WTC11 (cell line): ENCODE data around the gene NEDD1. TPM values are rescaled to one million over a fixed set of nuclear protein-coding genes. Genes with fewer than 3 reads are reported as not detected.

Source experiments
- ATAC-seq: fragments of 200-7000 bp; cut with Tn5 transposase; 2 replicates; pipeline ENCODE4 v1.10.0; 2021; ENCODE audit warnings: mild to moderate bottlenecking, moderate library complexity
- CTCF ChIA-PET: fragments of 300-600 bp; sonication (Branson Sonifier 250); formaldehyde crosslinking; loops from one replicate; lab custom pipeline; 2021; ENCODE audit warnings: antibody characterized with exemption; lab: Charles Lee
- POLR2A ChIA-PET: fragments of 350-600 bp; sonication (Branson Sonifier 250); formaldehyde crosslinking; loops from one replicate; lab custom pipeline; 2021; ENCODE audit warnings: antibody characterized with exemption; lab: Charles Lee
- DNase-seq: peaks from one replicate; pipeline ENCODE4 v3.0.0; 2021; ENCODE audit warnings: low spot score
- H3K27ac Mint-ChIP-seq: 2 replicates; pipeline ENCODE4 v1.8.0; 2021; ENCODE audit warnings: mixed read lengths
- H3K27me3 Mint-ChIP-seq: 2 replicates; pipeline ENCODE4 v1.8.0; 2021; ENCODE audit warnings: low read depth, mild to moderate bottlenecking, moderate library complexity, mixed read lengths
- H3K36me3 Mint-ChIP-seq: 2 replicates; pipeline ENCODE4 v1.8.0; 2021; ENCODE audit warnings: mixed read lengths
- H3K4me1 Mint-ChIP-seq: 2 replicates; pipeline ENCODE4 v1.8.0; 2022; ENCODE audit warnings: mixed read lengths
- H3K4me3 Mint-ChIP-seq: 2 replicates; pipeline ENCODE4 v1.8.0; 2021; ENCODE audit warnings: mild to moderate bottlenecking, moderate library complexity, mixed read lengths
- H3K9me3 Mint-ChIP-seq: 2 replicates; pipeline ENCODE4 v1.8.0; 2021; ENCODE audit warnings: mixed read lengths
- CREB1 ChIP-seq: sonication (generic); formaldehyde crosslinking; IDR thresholded peaks from 2 replicates; pipeline ENCODE4 v1.8.0; 2023; ENCODE audit warnings: mild to moderate bottlenecking, missing genetic modification reagents
- ETV6 ChIP-seq: sonication (generic); formaldehyde crosslinking; IDR thresholded peaks from 2 replicates; pipeline ENCODE4 v1.8.1; 2022; ENCODE audit warnings: mild to moderate bottlenecking, missing genetic modification reagents
- FOXP1 ChIP-seq: sonication (generic); formaldehyde crosslinking; IDR thresholded peaks from 2 replicates; pipeline ENCODE4 v1.8.0; 2022; ENCODE audit warnings: missing genetic modification reagents, mild to moderate bottlenecking, moderate library complexity, borderline replicate concordance
- NFYB ChIP-seq: sonication (generic); formaldehyde crosslinking; conservative IDR thresholded peaks from 2 replicates; pipeline ENCODE4 v1.8.0; 2022; ENCODE audit warnings: low read depth, missing genetic modification reagents
- PRRX2 ChIP-seq: fragments of 250-450 bp; sonication (Bioruptor Pico); IDR thresholded peaks from 2 replicates; pipeline ENCODE4 v1.8.0; 2021; ENCODE audit warnings: mild to moderate bottlenecking
- RELA ChIP-seq: sonication (generic); formaldehyde crosslinking; IDR thresholded peaks from 2 replicates; pipeline ENCODE4 v1.8.1; 2022; ENCODE audit warnings: missing genetic modification reagents, mild to moderate bottlenecking, borderline replicate concordance
- ZBTB21 ChIP-seq: sonication (generic); formaldehyde crosslinking; IDR thresholded peaks from 2 replicates; pipeline ENCODE4 v1.8.1; 2023; ENCODE audit warnings: mild to moderate bottlenecking, missing genetic modification reagents, borderline replicate concordance
- total RNA-seq: library from RNA; stranded (reverse); gene quantifications from 3 replicates; pipeline ENCODE4 v1.2.3, GENCODE V29; 2021
- TF ChIP-seq, protein P1 (sequence below): fragments of 250-450 bp; sonication (Bioruptor Pico); IDR thresholded peaks from 2 replicates; pipeline ENCODE4 v1.9.0; 2021; ENCODE audit warnings: mild to moderate bottlenecking
- TF ChIP-seq, protein P2 (sequence below): sonication (generic); formaldehyde crosslinking; IDR thresholded peaks from 2 replicates; pipeline ENCODE4 v1.8.1; 2023; ENCODE audit warnings: mild to moderate bottlenecking, missing genetic modification reagents
- TF ChIP-seq, protein P3 (sequence below): sonication (generic); formaldehyde crosslinking; IDR thresholded peaks from 2 replicates; pipeline ENCODE4 v1.8.1; 2022; ENCODE audit warnings: mild to moderate bottlenecking, missing genetic modification reagents, moderate library complexity, borderline replicate concordance
- TF ChIP-seq, protein P4 (sequence below): sonication (generic); formaldehyde crosslinking; IDR thresholded peaks from 2 replicates; pipeline ENCODE4 v1.8.0; 2023; ENCODE audit warnings: mild to moderate bottlenecking, missing genetic modification reagents
- TF ChIP-seq, protein P5 (sequence below): sonication (generic); formaldehyde crosslinking; IDR thresholded peaks from 2 replicates; pipeline ENCODE4 v1.8.0; 2022; ENCODE audit warnings: missing genetic modification reagents
- TF ChIP-seq, protein P6 (sequence below): sonication (generic); formaldehyde crosslinking; IDR thresholded peaks from 2 replicates; pipeline ENCODE4 v1.8.0; 2022; ENCODE audit warnings: mild to moderate bottlenecking, missing genetic modification reagents
- TF ChIP-seq, protein P7 (sequence below): sonication (generic); formaldehyde crosslinking; IDR thresholded peaks from 2 replicates; pipeline ENCODE4 v1.8.1; 2022; ENCODE audit warnings: mild to moderate bottlenecking, moderate library complexity, missing genetic modification reagents
- TF ChIP-seq, protein P8 (sequence below): sonication (generic); formaldehyde crosslinking; IDR thresholded peaks from 2 replicates; pipeline ENCODE4 v1.8.0; 2022; ENCODE audit warnings: mild to moderate bottlenecking, missing genetic modification reagents
- TF ChIP-seq, protein P9 (sequence below): fragments of 250-450 bp; sonication (Bioruptor Pico); conservative IDR thresholded peaks from 2 replicates; pipeline ENCODE4 v1.9.0; 2021; ENCODE audit warnings: mild to moderate bottlenecking

NEDD1 gene
- total RNA-seq, 1 experiment from 2014 or later: 29.3 TPM

DNA sequence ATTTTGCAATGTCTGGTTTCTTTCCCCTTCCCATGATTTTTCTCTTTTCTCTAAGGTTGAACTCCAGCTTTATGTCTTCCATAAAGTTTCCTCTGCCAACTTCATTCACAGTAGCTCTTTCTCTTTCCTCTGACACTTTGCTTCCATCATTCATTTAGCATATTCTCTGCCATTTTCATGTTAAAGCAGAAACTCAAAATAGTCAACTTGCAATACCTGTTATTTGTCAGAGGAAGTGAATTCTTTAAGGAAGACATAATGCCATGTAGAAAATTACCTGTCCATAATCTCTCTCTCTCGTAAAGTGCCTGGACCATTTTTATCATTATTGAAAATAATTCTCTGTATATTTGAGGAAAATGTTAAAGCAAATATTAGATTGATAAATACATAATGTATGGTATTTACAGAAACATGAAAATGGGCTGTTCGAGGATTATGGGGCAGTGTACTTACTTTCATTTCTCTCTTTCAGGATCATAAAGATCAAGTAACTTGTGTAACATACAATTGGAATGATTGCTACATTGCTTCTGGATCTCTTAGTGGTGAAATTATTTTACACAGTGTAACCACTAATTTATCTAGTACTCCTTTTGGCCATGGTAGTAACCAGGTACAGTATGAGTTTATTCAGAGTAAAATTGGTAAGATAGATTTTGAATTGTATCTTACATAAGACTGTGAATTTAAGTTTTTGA is 12.6 kb downstream of the NEDD1 start (continued):
- TF ChIP-seq, protein P1, sequence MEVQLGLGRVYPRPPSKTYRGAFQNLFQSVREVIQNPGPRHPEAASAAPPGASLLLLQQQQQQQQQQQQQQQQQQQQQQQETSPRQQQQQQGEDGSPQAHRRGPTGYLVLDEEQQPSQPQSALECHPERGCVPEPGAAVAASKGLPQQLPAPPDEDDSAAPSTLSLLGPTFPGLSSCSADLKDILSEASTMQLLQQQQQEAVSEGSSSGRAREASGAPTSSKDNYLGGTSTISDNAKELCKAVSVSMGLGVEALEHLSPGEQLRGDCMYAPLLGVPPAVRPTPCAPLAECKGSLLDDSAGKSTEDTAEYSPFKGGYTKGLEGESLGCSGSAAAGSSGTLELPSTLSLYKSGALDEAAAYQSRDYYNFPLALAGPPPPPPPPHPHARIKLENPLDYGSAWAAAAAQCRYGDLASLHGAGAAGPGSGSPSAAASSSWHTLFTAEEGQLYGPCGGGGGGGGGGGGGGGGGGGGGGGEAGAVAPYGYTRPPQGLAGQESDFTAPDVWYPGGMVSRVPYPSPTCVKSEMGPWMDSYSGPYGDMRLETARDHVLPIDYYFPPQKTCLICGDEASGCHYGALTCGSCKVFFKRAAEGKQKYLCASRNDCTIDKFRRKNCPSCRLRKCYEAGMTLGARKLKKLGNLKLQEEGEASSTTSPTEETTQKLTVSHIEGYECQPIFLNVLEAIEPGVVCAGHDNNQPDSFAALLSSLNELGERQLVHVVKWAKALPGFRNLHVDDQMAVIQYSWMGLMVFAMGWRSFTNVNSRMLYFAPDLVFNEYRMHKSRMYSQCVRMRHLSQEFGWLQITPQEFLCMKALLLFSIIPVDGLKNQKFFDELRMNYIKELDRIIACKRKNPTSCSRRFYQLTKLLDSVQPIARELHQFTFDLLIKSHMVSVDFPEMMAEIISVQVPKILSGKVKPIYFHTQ (CRISPR knock-in tag): no peak
- TF ChIP-seq, protein P2, sequence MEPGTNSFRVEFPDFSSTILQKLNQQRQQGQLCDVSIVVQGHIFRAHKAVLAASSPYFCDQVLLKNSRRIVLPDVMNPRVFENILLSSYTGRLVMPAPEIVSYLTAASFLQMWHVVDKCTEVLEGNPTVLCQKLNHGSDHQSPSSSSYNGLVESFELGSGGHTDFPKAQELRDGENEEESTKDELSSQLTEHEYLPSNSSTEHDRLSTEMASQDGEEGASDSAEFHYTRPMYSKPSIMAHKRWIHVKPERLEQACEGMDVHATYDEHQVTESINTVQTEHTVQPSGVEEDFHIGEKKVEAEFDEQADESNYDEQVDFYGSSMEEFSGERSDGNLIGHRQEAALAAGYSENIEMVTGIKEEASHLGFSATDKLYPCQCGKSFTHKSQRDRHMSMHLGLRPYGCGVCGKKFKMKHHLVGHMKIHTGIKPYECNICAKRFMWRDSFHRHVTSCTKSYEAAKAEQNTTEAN (CRISPR knock-in tag): no peak
- TF ChIP-seq CREB1 (CRISPR knock-in tag): no peak
- TF ChIP-seq, protein P3, sequence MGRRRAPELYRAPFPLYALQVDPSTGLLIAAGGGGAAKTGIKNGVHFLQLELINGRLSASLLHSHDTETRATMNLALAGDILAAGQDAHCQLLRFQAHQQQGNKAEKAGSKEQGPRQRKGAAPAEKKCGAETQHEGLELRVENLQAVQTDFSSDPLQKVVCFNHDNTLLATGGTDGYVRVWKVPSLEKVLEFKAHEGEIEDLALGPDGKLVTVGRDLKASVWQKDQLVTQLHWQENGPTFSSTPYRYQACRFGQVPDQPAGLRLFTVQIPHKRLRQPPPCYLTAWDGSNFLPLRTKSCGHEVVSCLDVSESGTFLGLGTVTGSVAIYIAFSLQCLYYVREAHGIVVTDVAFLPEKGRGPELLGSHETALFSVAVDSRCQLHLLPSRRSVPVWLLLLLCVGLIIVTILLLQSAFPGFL (CRISPR knock-in tag): no peak
- TF ChIP-seq, all 79 proteins: peak for 0

DNA sequence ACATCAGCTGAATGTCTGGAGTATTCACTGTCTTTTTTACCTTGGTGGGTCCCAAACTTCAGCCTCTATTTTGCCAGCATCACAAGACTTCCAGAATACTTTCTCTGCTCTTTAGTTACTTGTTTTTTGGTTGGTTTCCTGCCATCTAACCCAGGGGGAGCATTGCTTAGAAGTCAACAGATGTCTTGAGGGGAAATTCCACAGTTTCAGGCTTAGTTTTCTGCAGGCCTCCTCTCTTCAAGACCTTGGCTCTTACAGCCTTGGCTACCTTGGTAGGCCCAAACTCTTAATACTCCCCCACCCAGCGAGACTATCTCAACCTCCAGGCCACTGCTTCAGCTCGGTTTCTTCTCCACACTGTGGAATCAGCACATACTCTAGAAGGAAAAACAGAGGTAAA is 41.7 kb downstream of the NEDD1 start:
- peaks cover 40% of the 10 kb centered on the region for H3K36me3 Mint-ChIP-seq
- H3K9me3 Mint-ChIP-seq: peaks cover 3% of the 10 kb centered on the region
- ChIA-PET POLR2A (interaction anchor here (0.6 kb wide), 1 partner anchor 32 kb away, joined by 5 read pairs; no protein-coding TSS in a partner anchor), CTCF (no interaction called here)
- no peak for DNase-seq
- no peak overlapping the region for H3K27ac Mint-ChIP-seq
- ATAC-seq: no peak
- no peak overlapping the region for H3K4me3 Mint-ChIP-seq
- H3K27me3 Mint-ChIP-seq: no peaks in the 10 kb centered on the region
- H3K4me1 Mint-ChIP-seq: peaks cover 13% of the 10 kb centered on the region
- TF ChIP-seq FOXP1: no peak
- TF ChIP-seq, protein P4, sequence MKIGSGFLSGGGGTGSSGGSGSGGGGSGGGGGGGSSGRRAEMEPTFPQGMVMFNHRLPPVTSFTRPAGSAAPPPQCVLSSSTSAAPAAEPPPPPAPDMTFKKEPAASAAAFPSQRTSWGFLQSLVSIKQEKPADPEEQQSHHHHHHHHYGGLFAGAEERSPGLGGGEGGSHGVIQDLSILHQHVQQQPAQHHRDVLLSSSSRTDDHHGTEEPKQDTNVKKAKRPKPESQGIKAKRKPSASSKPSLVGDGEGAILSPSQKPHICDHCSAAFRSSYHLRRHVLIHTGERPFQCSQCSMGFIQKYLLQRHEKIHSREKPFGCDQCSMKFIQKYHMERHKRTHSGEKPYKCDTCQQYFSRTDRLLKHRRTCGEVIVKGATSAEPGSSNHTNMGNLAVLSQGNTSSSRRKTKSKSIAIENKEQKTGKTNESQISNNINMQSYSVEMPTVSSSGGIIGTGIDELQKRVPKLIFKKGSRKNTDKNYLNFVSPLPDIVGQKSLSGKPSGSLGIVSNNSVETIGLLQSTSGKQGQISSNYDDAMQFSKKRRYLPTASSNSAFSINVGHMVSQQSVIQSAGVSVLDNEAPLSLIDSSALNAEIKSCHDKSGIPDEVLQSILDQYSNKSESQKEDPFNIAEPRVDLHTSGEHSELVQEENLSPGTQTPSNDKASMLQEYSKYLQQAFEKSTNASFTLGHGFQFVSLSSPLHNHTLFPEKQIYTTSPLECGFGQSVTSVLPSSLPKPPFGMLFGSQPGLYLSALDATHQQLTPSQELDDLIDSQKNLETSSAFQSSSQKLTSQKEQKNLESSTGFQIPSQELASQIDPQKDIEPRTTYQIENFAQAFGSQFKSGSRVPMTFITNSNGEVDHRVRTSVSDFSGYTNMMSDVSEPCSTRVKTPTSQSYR (CRISPR knock-in tag): no peak
- TF ChIP-seq, protein P5, sequence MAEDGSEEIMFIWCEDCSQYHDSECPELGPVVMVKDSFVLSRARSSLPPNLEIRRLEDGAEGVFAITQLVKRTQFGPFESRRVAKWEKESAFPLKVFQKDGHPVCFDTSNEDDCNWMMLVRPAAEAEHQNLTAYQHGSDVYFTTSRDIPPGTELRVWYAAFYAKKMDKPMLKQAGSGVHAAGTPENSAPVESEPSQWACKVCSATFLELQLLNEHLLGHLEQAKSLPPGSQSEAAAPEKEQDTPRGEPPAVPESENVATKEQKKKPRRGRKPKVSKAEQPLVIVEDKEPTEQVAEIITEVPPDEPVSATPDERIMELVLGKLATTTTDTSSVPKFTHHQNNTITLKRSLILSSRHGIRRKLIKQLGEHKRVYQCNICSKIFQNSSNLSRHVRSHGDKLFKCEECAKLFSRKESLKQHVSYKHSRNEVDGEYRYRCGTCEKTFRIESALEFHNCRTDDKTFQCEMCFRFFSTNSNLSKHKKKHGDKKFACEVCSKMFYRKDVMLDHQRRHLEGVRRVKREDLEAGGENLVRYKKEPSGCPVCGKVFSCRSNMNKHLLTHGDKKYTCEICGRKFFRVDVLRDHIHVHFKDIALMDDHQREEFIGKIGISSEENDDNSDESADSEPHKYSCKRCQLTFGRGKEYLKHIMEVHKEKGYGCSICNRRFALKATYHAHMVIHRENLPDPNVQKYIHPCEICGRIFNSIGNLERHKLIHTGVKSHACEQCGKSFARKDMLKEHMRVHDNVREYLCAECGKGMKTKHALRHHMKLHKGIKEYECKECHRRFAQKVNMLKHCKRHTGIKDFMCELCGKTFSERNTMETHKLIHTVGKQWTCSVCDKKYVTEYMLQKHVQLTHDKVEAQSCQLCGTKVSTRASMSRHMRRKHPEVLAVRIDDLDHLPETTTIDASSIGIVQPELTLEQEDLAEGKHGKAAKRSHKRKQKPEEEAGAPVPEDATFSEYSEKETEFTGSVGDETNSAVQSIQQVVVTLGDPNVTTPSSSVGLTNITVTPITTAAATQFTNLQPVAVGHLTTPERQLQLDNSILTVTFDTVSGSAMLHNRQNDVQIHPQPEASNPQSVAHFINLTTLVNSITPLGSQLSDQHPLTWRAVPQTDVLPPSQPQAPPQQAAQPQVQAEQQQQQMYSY (CRISPR knock-in tag): no peak
- no peak for TF ChIP-seq ETV6
- no peak for TF ChIP-seq ZBTB21
- TF ChIP-seq, protein P6, sequence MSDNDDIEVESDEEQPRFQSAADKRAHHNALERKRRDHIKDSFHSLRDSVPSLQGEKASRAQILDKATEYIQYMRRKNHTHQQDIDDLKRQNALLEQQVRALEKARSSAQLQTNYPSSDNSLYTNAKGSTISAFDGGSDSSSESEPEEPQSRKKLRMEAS (CRISPR knock-in tag): no peak
- TF ChIP-seq NFYB (CRISPR knock-in tag): no peak
- TF ChIP-seq, protein P7, sequence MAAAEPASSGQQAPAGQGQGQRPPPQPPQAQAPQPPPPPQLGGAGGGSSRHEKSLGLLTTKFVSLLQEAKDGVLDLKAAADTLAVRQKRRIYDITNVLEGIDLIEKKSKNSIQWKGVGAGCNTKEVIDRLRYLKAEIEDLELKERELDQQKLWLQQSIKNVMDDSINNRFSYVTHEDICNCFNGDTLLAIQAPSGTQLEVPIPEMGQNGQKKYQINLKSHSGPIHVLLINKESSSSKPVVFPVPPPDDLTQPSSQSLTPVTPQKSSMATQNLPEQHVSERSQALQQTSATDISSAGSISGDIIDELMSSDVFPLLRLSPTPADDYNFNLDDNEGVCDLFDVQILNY (CRISPR knock-in tag): no peak
- no peak for TF ChIP-seq PRRX2
- TF ChIP-seq, protein P8, sequence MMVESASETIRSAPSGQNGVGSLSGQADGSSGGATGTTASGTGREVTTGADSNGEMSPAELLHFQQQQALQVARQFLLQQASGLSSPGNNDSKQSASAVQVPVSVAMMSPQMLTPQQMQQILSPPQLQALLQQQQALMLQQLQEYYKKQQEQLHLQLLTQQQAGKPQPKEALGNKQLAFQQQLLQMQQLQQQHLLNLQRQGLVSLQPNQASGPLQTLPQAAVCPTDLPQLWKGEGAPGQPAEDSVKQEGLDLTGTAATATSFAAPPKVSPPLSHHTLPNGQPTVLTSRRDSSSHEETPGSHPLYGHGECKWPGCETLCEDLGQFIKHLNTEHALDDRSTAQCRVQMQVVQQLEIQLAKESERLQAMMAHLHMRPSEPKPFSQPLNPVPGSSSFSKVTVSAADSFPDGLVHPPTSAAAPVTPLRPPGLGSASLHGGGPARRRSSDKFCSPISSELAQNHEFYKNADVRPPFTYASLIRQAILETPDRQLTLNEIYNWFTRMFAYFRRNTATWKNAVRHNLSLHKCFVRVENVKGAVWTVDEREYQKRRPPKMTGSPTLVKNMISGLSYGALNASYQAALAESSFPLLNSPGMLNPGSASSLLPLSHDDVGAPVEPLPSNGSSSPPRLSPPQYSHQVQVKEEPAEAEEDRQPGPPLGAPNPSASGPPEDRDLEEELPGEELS: no peak
- TF ChIP-seq, protein P9, sequence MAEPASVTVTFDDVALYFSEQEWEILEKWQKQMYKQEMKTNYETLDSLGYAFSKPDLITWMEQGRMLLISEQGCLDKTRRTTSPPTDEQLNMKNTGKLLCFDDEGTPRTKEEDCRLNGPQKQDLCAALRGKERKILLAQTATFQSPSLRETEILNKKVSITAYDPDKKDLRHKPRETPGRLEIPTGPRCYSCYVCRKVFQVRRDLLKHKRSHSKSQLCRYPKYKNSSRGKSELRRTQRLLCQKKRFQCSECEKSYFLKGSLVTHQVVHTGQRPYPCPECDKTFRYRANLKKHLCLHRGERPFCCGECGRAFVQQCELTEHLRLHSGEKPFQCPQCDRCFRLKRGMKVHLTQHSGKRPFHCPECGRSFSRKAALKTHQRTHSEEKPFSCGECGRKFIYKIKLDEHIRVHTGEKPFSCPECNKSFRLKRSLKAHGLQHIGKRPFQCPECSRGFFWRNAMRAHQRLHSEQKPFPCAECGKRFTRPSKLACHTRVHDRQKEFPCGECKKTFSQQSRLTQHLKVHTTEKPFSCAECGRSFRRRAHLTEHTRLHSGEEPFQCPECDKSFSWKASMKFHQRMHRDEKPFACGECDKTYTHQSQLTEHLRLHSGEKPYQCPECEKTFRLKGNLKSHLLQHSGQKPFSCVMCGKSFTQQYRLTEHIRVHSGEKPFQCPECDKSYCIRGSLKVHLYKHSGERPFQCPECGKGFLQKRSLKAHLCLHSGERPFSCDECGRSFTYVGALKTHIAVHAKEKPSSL (CRISPR knock-in tag): no peak
- TF ChIP-seq RELA: no peak
